GM19328 (cell line): ENCODE data around the gene JAK1.
"Not testable (repeated sequence)": the region's sequence is repeated elsewhere in the genome, so short reads cannot be mapped to it uniquely, and the experiment has no call there.

ENCODE experiments used
- ATAC-seq: cut with Tn5 transposase; IDR thresholded peaks from one replicate; pipeline ENCODE4 v1.9.1; 2021; ENCODE audit warnings: mild to moderate bottlenecking, moderate library complexity; ENCODE audit not compliant: unreplicated experiment

Gene JAK1

DNA sequence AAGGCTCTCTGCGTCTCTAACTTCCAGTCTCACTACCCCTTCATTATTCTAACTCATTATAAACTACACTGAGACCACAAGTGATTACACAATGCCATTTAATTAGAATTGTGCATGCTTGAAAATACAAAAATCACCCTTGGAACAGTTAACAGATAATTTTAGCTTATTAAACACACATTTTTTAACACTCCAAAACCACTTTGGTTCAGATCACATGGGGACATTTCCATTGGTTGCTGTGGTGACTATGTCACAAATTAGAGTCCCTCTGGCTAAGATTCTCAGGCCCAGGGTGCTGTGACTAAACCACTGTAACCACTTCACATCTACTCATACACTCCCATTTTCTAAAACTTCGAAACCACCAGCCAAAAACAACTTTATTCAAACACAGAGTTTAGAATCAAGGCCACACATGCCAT is 43.0 kb downstream of the JAK1 start:
- no peak for ATAC-seq

DNA sequence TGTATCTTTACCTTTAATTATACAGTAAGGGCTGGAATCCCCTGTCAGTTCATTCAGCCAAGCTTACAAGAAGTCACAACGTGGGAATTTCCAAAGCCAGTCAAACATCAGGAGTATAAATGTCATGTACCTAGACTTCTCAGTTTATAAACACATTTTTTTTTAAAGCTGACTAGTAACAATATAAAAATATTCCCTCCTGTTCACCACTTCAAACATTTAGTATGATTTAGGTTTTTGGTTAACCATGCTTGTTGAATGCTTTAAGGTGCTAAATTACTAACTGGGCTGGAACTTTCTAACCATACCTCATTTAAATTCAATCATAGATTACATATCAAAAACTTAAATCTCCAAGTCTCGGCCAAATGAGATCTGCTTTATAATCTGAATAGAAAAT is 44.0 kb downstream of the JAK1 start:
- no peak for ATAC-seq

DNA sequence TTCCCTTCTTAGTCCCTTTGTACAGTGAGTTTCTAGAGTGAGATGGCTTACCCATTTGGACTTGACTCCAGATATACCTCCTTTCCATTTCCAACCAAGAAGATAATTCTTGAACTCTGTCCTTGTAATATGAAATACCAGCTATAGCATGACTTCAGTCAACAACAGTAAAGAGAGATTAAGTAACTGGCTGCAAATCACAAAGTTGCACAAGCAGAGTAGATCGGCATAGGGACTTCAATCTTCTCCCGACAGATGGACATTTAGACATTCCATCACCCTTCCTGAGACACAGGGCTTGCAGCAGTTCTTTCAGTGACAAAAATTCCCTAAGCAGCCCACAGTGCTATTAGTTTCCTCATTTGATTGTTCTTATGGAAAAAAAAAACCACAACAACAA is 44.6 kb downstream of the JAK1 start:
- no peak for ATAC-seq

DNA sequence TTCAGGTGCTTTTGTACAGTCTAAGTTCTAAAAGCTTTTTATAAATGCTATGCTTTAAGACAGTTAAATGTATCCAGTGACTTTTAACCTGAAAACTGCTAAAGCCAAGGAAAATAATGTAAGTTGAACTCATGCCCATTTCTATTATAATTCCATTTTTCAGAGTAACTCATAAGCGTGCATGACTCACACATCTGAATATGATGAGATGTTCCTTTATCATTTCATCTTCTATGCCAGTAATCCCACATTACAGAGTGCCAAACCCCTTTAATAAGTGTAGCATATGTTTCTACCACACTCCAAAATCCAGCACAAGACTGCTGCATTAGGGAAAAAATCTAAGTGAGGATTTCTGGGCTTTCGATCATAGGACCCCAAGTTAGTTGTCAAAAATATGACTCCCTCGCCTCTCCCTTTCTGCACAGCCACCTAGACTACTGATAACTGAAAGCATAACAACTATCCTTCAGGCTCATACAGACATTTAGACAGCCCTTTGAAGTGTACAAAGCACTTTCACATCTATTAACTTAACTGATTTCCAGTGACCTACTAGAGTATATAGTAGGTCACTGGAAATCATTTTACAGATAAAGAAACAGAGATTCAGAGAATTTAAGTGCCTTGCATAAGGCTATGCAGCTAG is 45.3 kb downstream of the JAK1 start:
- no peak for ATAC-seq

DNA sequence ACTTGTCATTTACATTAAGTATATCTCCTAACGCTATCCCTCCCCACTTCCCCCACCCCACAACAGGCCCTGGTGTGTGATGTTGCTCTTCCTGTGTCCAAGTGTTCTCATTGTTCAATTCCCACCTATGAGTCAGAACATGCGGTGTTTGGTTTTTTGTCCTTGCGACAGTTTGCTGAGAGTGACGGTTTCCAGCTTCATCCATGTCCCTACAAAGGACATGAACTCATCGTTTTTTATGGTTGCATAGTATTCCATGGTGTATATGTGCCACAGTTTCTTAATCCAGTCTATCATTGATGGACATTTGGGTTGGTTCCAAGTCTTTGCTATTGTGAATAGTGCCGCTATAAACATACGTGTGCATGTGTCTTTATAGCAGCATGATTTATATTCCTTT is 47.2 kb downstream of the JAK1 start:
- not testable (repeated sequence) for ATAC-seq

DNA sequence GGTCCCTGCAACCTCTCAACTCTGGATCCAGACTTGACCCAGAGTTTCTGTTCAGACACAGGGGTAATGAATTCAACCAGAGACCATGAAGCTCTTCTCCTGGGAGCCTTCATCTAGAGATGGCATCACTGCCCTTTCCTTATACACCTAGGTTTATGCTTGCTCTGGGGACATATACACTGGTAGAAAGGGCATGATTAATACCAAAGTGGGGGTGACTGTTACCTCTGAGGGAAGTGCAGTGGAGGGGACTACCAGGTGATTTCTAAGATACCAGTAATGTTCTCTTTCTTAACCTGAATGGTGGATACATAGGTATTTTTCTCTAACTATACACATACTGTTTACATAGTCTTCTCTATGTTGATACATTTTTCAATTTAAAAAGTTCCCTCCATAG is 48.4 kb downstream of the JAK1 start:
- no peak for ATAC-seq

DNA sequence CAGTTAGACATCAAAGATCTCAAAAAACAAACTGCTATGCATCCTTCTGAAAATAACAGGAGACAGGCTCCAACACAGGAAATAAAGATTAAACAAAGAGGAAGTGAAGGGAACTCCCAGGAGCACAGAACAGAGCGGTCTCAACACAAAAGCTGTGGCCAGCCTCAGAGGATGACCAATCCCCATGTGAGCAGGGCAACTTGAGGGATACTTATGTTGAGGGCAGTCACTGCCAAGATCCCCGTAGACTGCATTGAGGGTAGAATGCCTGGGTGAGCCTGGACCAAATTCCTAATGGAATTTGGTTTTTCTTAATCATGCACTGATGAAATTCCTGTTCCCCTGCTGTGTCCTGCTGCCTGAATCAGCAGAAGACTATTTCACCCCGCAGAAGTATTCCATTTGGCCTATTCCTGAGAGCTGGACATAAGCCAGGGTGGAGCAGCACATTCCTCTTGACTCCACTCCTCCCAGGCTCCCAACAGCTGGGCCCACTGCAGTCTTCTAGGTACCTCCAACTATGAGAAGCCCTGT is 49.0 kb downstream of the JAK1 start:
- ATAC-seq: no peak

DNA sequence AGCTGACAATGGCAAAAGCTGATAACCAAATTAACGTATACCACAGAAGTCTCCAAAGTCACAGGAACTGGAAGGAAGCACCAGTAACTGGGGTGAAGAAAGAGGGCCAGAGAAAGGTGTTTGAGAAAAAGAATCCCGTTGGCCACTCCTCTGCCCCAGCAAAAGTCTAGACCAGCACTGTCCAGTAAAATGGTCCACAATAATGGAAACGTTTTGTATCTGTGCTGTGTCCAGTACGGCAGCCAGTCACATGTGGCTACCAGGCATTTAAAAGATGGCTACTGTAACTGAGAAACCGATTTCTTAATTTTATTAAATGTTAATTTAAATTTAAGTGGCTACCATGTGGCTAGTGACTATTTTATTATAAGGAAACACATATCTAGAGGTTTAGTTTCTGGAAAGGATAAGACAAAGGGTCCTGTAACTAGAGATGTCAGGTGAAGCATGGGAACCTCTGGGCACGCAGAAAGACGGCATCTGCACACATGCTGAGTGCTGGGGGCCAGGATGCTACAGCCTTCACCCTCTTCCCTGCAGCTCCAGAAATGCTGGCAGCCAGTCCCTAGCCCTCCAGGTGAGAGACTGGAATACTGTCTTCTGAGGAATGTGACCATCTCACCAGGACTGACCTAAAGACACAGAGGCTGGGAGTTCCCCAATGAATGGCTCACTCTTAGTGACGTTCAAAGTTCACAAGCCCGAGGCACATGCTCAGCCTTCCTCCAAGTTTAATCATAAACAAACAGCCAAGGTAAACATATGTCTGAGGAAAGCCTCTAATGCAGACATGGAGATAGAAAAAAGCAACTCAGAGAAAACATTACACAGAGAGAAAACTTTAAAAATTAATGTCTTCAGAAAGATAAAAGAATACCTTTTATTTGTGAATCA is 50.7 kb downstream of the JAK1 start:
- no peak for ATAC-seq

DNA sequence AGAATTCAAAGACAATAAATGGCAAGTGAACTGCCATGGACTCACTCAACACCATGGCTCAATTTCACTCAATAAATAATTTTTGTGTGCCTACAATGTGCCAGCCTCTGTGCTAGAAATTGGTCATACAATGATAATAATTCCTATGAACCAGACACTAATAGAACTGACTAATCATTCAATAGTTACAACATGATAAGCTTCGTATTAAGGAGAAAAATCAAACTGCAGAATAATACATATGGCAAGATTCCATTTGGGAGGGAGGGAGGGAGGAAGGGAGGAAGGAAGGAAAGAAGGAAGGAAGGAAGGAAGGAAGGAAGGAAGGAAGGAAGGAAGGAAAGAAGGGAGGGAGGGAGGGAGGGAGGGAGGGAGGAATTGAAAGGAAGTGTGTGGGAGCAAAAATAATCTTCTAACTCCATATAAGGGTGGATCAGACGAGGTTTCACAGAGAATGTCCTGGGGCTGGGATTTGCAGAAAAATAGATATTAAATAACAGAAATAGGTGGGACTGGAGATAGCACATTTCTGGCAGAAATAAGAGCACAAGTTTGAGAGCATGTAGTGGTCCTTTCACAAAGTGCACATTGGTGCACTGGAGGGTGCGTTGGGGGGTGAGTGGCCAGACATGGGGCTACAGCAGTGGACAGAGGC is 52.9 kb downstream of the JAK1 start:
- ATAC-seq: no peak

DNA sequence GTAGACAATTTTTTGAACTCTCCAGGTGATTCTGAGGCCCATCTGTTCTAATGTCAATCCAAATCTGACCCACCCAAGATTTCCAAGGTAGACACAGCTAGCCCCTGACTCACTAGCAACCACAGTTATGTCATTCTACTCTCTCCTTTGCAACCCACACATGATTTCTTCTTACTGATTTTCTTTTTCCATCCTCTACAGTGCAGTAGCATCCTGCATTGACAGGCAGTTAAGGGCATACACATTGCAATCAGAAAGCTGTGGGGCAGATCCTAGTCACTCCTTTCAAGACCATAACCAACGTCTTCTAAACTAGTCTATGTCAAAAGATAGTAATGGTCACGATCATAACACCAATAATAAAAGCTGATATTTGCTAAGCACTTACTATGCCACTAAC is 54.2 kb downstream of the JAK1 start:
- ATAC-seq: no peak

DNA sequence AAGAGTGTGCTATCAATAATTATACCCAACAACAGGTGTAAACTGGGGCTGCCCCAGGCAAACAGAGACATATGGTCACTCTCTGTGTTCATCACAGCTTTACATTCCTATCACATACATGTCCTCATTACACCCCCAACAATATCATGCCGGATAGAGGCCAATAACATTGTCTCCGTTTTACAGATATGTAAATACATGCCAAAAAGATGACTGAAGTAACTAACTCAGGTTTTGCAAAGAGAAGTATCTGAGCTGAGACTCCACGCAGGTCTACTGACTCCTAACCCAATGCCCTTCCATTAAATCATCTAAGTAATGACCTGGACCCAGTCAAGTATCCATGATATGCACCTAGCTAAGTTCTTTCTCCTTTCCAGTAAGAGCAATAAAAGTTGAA is 55.0 kb downstream of the JAK1 start:
- no peak for ATAC-seq

DNA sequence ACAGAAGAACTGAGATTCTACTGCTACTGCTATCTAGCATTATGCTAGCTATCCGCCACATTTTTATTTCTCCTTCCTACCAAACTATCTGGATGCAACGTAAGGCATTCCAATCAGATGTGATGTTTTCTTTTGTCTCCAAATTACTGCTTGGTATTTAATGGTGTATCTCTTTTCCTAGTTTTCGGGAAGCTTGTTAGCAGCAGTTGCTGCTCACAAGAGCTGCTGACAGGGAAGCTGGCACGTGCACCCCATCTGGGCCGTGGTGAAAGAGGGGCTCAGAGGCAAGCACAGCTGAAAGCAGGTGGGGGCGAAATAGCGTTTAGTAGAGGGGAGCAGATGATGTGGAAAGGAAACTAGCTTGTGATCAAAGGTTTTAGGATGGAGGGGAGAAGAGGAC is 57.3 kb downstream of the JAK1 start:
- ATAC-seq: no peak

DNA sequence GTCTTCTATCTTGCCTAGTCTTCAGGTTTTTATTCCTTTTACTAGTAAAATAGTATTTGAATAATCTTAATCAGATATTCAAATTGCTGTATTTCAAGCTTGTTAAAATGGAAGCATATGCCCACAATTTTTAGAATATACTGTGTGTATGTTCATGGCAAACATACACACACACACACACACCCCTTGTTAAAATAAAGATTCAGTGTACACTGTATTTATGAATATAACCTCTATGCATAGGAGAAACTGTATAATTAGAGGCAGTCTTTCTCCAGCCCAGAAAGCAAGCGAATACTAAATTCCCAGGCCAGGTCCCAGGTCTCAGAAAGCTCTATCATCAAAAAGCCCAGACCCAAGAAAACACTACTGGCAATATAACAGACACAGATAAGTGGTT is 57.8 kb downstream of the JAK1 start:
- no peak for ATAC-seq

DNA sequence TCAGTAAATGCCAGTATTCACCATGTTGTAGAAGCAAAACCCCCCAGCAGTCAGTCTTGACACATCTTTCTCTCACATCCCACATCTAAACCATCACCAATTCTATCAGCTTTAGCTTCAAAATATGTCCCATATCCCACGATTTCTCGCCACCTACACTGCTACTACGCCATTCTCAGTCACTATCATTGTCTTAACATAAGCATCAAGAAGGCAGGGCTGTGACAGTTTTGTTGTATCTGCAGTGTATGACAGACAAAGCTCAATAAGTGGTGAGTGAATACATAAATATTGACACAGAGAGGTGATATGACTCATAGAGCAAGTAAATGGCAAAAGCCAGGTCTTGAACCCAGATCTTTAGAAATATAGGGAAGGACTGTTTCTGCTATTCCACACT is 59.9 kb downstream of the JAK1 start:
- ATAC-seq: no peak

DNA sequence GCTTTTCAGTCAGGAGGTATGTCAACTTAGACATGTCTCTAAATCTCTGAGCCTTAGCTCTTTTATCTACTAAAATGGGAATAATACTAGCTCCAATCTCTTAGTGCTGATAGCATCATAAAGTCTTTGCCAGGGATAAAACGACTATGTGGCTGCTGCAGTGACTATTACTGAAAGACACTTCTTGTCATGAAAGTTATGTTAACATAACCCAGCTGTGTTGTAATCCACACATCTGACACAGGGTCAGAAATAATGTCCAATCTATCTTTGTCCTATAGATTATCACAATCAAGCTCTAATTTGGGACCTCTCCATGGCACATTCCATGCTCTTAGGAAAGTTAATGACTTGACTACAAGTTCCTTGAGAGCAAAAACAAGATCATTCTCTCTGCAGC is 62.8 kb downstream of the JAK1 start:
- no peak for ATAC-seq

DNA sequence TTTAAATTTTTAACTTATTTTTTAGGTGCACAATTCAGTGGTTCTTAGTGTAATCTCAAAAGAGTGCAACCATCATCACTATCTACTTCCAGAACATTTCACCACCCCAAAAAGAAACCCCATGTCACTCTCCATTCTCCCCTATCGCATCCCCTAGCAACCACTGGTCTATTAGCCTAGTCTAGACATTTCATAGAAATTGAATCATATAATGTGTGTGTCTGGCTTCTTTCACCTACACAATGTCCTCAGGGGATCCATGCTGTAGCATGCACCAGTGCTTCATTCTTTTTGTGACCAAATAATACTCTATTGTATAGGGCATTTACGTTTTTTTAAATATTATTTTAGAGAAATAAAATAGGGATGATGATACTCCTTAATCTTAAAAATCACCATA is 64.7 kb downstream of the JAK1 start:
- no peak for ATAC-seq

DNA sequence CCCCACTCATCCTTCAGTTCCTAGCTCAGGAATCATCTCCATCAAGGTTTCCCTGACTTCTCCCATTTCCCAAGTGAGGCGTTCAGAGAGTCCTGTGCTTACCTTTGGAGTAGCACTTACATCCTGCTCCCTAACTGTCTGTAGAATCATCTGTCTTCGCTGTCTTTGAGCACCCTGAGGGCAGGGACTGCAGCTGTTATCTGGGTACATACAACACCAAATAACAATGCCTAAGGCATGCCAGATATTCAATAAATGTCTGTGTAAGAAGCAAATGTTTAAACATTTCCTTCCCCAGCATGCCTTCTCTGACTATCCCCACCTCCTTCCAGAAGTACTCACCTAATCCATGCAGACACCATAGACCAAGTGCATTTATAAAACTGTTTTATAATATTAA is 65.4 kb downstream of the JAK1 start:
- ATAC-seq: no peak

DNA sequence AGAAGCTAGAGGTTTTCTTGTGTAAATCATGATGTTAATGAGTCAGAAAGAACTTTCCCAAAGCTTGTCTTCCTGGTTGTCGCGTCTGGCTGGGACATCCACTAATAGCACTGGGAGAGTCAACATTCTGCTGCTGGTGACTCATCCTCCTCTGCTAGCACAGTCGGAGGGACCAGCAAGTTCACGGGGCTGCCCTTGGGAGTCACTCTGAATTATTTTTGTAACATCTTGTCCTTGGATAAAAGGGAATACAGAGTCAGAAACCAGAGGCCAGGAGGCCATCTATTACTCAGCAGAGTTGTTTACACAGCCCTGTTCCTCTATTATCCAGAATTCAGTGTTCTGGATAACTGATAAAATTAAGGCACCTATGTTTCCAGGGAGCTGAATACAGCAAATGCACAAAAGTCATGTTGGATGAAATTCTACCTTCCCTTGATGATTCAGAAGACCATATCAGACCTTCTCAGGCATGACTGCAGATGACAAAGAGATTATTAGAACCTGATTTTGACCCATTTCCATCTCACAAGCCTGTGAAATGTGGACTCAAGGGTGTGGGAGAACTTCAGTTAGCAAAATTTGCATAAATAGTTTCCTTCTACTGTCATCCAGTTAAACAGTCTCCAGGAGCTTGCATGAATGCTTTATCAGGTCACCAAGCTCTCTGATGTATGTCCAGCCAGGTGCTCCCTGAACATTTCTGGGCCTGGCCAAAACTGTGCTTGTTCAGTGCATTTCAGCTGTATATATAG is 68.1 kb downstream of the JAK1 start:
- ATAC-seq: peak; percentile 67

DNA sequence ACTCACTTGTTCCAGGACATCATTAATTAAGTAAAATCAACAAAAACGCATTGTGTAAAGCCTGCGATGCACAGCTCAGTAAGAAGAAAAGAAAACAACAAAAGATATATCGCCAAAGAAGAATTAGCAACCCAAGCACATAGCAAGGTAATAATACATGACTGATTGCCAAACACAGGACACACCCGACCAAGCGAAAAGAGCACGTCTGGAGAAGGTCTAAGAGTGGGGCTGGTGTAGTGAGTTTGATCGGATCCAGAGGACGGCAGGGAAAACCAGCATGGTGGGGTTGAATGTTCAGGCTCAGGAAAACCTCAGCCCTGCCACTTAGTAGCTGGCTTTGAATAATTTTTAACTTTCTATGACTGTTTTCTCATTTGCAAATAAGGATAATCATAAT is 69.8 kb downstream of the JAK1 start:
- ATAC-seq: no peak

DNA sequence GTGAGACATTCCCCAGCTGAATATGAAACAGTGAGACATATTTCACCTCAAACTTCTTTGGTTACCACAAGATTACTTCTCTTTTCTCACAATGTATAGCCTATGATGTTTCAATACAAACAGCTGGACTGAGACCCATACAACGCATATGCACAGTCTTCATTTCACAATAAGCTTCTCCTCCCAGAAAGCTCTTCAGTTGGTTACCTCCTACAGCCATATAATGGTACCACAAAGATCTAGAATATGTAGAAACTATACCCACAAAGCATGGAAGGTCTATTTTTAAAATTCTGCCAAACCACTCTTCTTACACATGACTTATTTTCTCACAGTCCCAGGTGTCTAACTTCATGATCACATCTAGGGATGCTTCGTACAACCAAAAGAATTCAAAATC is 70.8 kb downstream of the JAK1 start:
- ATAC-seq: peak; percentile 54
